HepG2 (cell line): ENCODE measurements around the gene ABCA4. TPM values are rescaled to one million over a fixed set of nuclear protein-coding genes. Genes with fewer than 3 reads are reported as not detected.

Source experiments
- ATF1 ChIP-seq: IDR thresholded peaks from 2 replicates; pipeline ENCODE4 v1.6.1; 2016; ENCODE audit warnings: mild to moderate bottlenecking, control low read depth
- CBX2 ChIP-seq, 2 experiments: fragments of 200-600 bp in 1 of 2; sonication (generic); formaldehyde crosslinking in 1 of 2; IDR thresholded peaks; 2 replicates each; pipeline versions ENCODE4 v1.7.0 to v1.8.1; 2018 to 2022; ENCODE audit warnings: low read depth in 2 of 2, low read length in 1 of 2, mild to moderate bottlenecking in 1 of 2, missing genetic modification reagents in 1 of 2
- CHCHD3 ChIP-seq: sonication (generic); formaldehyde crosslinking; IDR thresholded peaks from 2 replicates; pipeline ENCODE4 v1.8.0; 2022; ENCODE audit warnings: mild to moderate bottlenecking, missing genetic modification reagents, moderate library complexity
- ELF4 ChIP-seq: sonication (generic); formaldehyde crosslinking; IDR thresholded peaks from 2 replicates; pipeline ENCODE4 v1.5.0; 2020; ENCODE audit warnings: missing genetic modification reagents, mild to moderate bottlenecking, moderate library complexity, borderline replicate concordance
- ETV6 ChIP-seq: sonication (generic); formaldehyde crosslinking; conservative IDR thresholded peaks from 2 replicates; pipeline ENCODE4 v1.4.0; 2020; ENCODE audit warnings: missing genetic modification reagents
- HOXA7 ChIP-seq: sonication (generic); formaldehyde crosslinking; IDR thresholded peaks from 2 replicates; pipeline ENCODE4 v1.8.1; 2022; ENCODE audit warnings: mild to moderate bottlenecking, missing genetic modification reagents, moderate library complexity
- JUNB ChIP-seq: sonication (generic); formaldehyde crosslinking; IDR thresholded peaks from 2 replicates; pipeline ENCODE4 v1.8.0; 2022; ENCODE audit warnings: missing genetic modification reagents, mild to moderate bottlenecking, borderline replicate concordance
- PTBP1 ChIP-seq: fragments of 200-400 bp; formaldehyde crosslinking; IDR thresholded peaks from 2 replicates; pipeline ENCODE4 v1.6.1; 2018; ENCODE audit warnings: low read length, low read depth; ENCODE audit not compliant: poor library complexity, severe bottlenecking
- SAP130 ChIP-seq: IDR thresholded peaks from 2 replicates; pipeline ENCODE4 v1.6.1; 2016; ENCODE audit warnings: low read depth
- ZBTB3 ChIP-seq: sonication (generic); formaldehyde crosslinking; IDR thresholded peaks from 2 replicates; pipeline ENCODE4 v1.4.0; 2020; ENCODE audit warnings: low read depth, mild to moderate bottlenecking, moderate library complexity, missing genetic modification reagents, borderline replicate concordance
- ZBTB37 ChIP-seq: sonication (generic); formaldehyde crosslinking; IDR thresholded peaks from 2 replicates; pipeline ENCODE4 v1.4.0; 2020; ENCODE audit warnings: mild to moderate bottlenecking, missing genetic modification reagents
- ZBTB44 ChIP-seq: sonication (generic); formaldehyde crosslinking; IDR thresholded peaks from 2 replicates; pipeline ENCODE4 v1.4.0; 2020; ENCODE audit warnings: missing genetic modification reagents
- ZFP1 ChIP-seq: IDR thresholded peaks from 2 replicates; pipeline ENCODE4 v1.6.1; 2016
- ZNF441 ChIP-seq: sonication (generic); formaldehyde crosslinking; IDR thresholded peaks from 2 replicates; pipeline ENCODE4 v1.7.0; 2021; ENCODE audit warnings: missing genetic modification reagents, borderline replicate concordance
- polyA plus RNA-seq, 8 experiments: library from polyadenylated mRNA; depleted of rRNA in 3 of 8; stranded (reverse) in 7 of 8; unstranded in 1 of 8; fragments of >200 nt; fragmentation: Illumina TruSeq in 4 of 8; extraction: Trizol in 4 of 8; gene quantifications; 2 replicates each; pipeline versions ENCODE4 v1.2.1 to v1.2.3, GENCODE V29; 2011 to 2016; ENCODE audit warnings: low read depth in 4 of 8, missing spikeins in 1 of 8, mixed read lengths in 1 of 8; ENCODE audit not compliant: insufficient read depth in 1 of 8
- total RNA-seq, 5 experiments: library from RNA; depleted of rRNA; stranded (reverse); fragments of >200 nt; fragmentation: Illumina TruSeq; extraction: Trizol; gene quantifications; 2 replicates each; pipeline ENCODE4 v1.2.3, GENCODE V29; 2016; ENCODE audit warnings: low read depth in 1 of 5
- TF ChIP-seq, protein P1 (sequence below): sonication (generic); formaldehyde crosslinking; IDR thresholded peaks from 2 replicates; pipeline ENCODE4 v1.4.0; 2020; ENCODE audit warnings: mild to moderate bottlenecking, missing genetic modification reagents, borderline replicate concordance
- TF ChIP-seq, protein P2 (sequence below): sonication (generic); formaldehyde crosslinking; IDR thresholded peaks from 2 replicates; pipeline ENCODE4 v1.4.0; 2020; ENCODE audit warnings: missing genetic modification reagents; ENCODE audit errors: not compliant biosample characterization
- TF ChIP-seq, protein P3 (sequence below): sonication (generic); formaldehyde crosslinking; IDR thresholded peaks from 2 replicates; pipeline ENCODE4 v1.8.0; 2023; ENCODE audit warnings: mild to moderate bottlenecking, missing genetic modification reagents

ABCA4 gene
- total and polyA plus RNA-seq, 2 of the 13 experiments (the other 11 are each of a cell fraction or from before 2014, with no cell fraction given) = 0.24 to 0.67 TPM

- TF ChIP-seq, protein P1, sequence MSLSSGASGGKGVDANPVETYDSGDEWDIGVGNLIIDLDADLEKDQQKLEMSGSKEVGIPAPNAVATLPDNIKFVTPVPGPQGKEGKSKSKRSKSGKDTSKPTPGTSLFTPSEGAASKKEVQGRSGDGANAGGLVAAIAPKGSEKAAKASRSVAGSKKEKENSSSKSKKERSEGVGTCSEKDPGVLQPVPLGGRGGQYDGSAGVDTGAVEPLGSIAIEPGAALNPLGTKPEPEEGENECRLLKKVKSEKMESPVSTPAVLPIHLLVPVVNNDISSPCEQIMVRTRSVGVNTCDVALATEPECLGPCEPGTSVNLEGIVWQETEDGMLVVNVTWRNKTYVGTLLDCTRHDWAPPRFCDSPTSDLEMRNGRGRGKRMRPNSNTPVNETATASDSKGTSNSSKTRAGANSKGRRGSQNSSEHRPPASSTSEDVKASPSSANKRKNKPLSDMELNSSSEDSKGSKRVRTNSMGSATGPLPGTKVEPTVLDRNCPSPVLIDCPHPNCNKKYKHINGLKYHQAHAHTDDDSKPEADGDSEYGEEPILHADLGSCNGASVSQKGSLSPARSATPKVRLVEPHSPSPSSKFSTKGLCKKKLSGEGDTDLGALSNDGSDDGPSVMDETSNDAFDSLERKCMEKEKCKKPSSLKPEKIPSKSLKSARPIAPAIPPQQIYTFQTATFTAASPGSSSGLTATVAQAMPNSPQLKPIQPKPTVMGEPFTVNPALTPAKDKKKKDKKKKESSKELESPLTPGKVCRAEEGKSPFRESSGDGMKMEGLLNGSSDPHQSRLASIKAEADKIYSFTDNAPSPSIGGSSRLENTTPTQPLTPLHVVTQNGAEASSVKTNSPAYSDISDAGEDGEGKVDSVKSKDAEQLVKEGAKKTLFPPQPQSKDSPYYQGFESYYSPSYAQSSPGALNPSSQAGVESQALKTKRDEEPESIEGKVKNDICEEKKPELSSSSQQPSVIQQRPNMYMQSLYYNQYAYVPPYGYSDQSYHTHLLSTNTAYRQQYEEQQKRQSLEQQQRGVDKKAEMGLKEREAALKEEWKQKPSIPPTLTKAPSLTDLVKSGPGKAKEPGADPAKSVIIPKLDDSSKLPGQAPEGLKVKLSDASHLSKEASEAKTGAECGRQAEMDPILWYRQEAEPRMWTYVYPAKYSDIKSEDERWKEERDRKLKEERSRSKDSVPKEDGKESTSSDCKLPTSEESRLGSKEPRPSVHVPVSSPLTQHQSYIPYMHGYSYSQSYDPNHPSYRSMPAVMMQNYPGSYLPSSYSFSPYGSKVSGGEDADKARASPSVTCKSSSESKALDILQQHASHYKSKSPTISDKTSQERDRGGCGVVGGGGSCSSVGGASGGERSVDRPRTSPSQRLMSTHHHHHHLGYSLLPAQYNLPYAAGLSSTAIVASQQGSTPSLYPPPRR (CRISPR knock-in tag) = no peak
- TF ChIP-seq ETV6 = no peak
- no peak for TF ChIP-seq ZFP1
- TF ChIP-seq ATF1 (CRISPR knock-in tag) = no peak
- TF ChIP-seq, protein P2, sequence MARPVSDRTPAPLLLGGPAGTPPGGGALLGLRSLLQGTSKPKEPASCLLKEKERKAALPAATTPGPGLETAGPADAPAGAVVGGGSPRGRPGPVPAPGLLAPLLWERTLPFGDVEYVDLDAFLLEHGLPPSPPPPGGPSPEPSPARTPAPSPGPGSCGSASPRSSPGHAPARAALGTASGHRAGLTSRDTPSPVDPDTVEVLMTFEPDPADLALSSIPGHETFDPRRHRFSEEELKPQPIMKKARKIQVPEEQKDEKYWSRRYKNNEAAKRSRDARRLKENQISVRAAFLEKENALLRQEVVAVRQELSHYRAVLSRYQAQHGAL (CRISPR knock-in tag) = no peak
- TF ChIP-seq ELF4 (CRISPR knock-in tag) = no peak
- TF ChIP-seq CHCHD3 (CRISPR knock-in tag) = no peak
- TF ChIP-seq JUNB (CRISPR knock-in tag) = no peak
- TF ChIP-seq ZBTB44 (CRISPR knock-in tag) = no peak
- TF ChIP-seq ZBTB37 (CRISPR knock-in tag) = no peak
- no peak for TF ChIP-seq HOXA7 (CRISPR knock-in tag)
- TF ChIP-seq CBX2 (IDR thresholded peaks at IDR 0.05; ENCODE audit: low read depth, low read length) = no peak
- no peak for TF ChIP-seq CBX2 (CRISPR knock-in tag; IDR thresholded peaks at IDR 0.05; ENCODE audit: low read depth)
- TF ChIP-seq, protein P3, sequence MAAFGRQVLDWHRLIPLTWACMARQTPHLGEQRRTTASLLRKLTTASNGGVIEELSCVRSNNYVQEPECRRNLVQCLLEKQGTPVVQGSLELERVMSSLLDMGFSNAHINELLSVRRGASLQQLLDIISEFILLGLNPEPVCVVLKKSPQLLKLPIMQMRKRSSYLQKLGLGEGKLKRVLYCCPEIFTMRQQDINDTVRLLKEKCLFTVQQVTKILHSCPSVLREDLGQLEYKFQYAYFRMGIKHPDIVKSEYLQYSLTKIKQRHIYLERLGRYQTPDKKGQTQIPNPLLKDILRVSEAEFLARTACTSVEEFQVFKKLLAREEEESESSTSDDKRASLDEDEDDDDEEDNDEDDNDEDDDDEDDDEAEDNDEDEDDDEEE (CRISPR knock-in tag) = no peak
- no peak for TF ChIP-seq ZNF441 (CRISPR knock-in tag)
- TF ChIP-seq ZBTB3 (CRISPR knock-in tag) = no peak
- peak; percentile 44 for TF ChIP-seq SAP130
- no peak for TF ChIP-seq PTBP1
Measured at GRCh38 chr1:94061513-94062443, 59.2 kb downstream of the ABCA4 start (continued).
